Transverse colon (tissue), 4 donors: ENCODE measurements around the gene CCDC88C.

Source experiments
- CTCF ChIP-seq, 5 experiments: fragments of 200-600 bp in 3 of 5; fragments of 450-650 bp in 2 of 5; sonication (generic) in 3 of 5; IDR thresholded peaks; 1 replicate in 2 of 5; 2 replicates in 3 of 5; pipeline ENCODE4 v1.5.1; 2016 to 2017; ENCODE audit warnings: antibody characterized with exemption in 5 of 5, inconsistent platforms in 3 of 5, mild to moderate bottlenecking in 2 of 5, moderate library complexity in 1 of 5
- POLR2A ChIP-seq: fragments of 450-650 bp; IDR thresholded peaks from one replicate; pipeline ENCODE4 v1.6.1; 2016; ENCODE audit warnings: antibody characterized with exemption, mild to moderate bottlenecking, moderate library complexity
- POLR2AphosphoS5 ChIP-seq, 3 donors: sonication (generic); formaldehyde crosslinking; IDR thresholded peaks; one replicate each; pipeline ENCODE4 v1.6.1; 2016; ENCODE audit warnings: antibody characterized with exemption in 3 of 3

- TF ChIP-seq CTCF (IDR thresholded peaks at IDR 0.05) (no peak), POLR2A (no peak), POLR2AphosphoS5 (IDR thresholded peaks at IDR 0.05) (no peak)
Observed at GRCh38 chr14:91291786-91292405, 125.7 kb downstream of the CCDC88C start.
